SKM-1 treated with dmso at 0.1 percent for 144 hours (cell line): Measurements from ENCODE around the gene SLC6A5.
A peak's percentile ranks its signal among the peaks of the same experiment; 100 is the strongest.

Experiments
- DNase-seq: peaks from one replicate; lab custom pipeline; 2025; ENCODE audit not compliant: unreplicated experiment; lab: John Stamatoyannopoulos, UW

SLC6A5 gene

GRCh38 chr11:20668844-20669819 lies 69.7 kb downstream of the SLC6A5 start, which contains the start of gene NELL1:
TSS of gene NELL1 (plus strand) at chr11:20669586.
- peak; percentile 3 for DNase-seq

GRCh38 chr11:20669820-20670684 lies 70.6 kb downstream of the SLC6A5 start:
- no peak for DNase-seq

- no peak for DNase-seq
Observed at GRCh38 chr11:20670932-20671403, 71.6 kb downstream of the SLC6A5 start.

GRCh38 chr11:20671856-20672546 lies 72.6 kb downstream of the SLC6A5 start:
- no peak for DNase-seq

- DNase-seq: no peak
Observed at GRCh38 chr11:20672575-20672974, 73.2 kb downstream of the SLC6A5 start.

GRCh38 chr11:20676658-20677057 lies 77.2 kb downstream of the SLC6A5 start:
- DNase-seq: no peak

- no peak for DNase-seq
Observed at GRCh38 chr11:20688761-20689160, 89.4 kb downstream of the SLC6A5 start.

- no peak for DNase-seq
Observed at GRCh38 chr11:20707876-20708275, 108.5 kb downstream of the SLC6A5 start.
